ENCODE measurements around the gene RASGEF1B. TPM values are rescaled to one million over a fixed set of nuclear protein-coding genes. Genes with fewer than 3 reads are reported as not detected.

Gene RASGEF1B
- total RNA-seq, 1 experiment from 2014 or later: 6.9 TPM

DNA sequence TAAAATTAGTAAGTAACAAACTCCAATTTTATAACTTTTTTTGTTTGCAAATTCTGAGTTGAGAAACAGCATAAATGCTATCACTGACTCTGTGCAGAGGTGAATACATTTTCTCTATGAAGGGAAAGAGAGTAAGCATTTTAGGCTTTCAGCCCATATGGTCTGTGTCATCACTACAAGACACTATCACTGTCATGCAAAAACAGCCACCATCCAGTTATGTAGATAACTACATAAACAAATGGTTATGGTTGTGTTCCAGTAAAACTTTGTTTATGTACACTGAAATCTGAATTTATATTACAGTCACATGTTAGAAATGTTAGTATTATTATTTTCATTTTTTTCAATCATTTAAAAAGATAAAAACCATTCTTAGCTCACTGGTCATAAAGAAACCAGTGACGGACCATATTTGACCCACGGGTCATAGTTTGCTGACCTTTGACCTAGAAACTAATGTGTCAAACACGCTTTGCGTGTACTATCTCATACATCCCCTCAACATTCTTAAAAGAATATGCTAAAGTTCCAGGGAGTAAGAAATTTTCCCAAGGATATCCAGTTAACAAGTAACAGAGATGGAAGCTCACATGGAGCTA is 29.1 kb downstream of the RASGEF1B start:
- Mint-ChIP-seq H3K4me3 (no peak overlapping the region), H3K36me3 (peaks cover 30% of the 10 kb centered on the region), H3K27me3 (ENCODE audit: low read depth) (no peaks in the 10 kb centered on the region), H3K4me1 (peaks cover 22% of the 10 kb centered on the region), H3K9me3 (peaks cover 13% of the 10 kb centered on the region), H3K27ac (no peak overlapping the region)
- CTCF ChIA-PET: interaction anchor here (1.2 kb wide), 1 partner anchor 25 kb away, joined by 3 read pairs; no protein-coding TSS in a partner anchor
- ATAC-seq (no peak), DNase-seq (ENCODE audit: low spot score) (no peak)
- POLR2A ChIA-PET: interaction anchor here (0.6 kb wide), 1 partner anchor 11 kb away, joined by 3 read pairs; no protein-coding TSS in a partner anchor
- no peak for TF ChIP-seq KAT7 (CRISPR knock-in tag; IDR thresholded peaks at IDR 0.05; ENCODE audit: borderline replicate concordance)
- TF ChIP-seq CREM (CRISPR knock-in tag; IDR thresholded peaks at IDR 0.05): no peak
- TF ChIP-seq NR3C1 (CRISPR knock-in tag; conservative IDR thresholded peaks at IDR 0.05; ENCODE audit: low read depth): no peak
- TF ChIP-seq, protein P1, sequence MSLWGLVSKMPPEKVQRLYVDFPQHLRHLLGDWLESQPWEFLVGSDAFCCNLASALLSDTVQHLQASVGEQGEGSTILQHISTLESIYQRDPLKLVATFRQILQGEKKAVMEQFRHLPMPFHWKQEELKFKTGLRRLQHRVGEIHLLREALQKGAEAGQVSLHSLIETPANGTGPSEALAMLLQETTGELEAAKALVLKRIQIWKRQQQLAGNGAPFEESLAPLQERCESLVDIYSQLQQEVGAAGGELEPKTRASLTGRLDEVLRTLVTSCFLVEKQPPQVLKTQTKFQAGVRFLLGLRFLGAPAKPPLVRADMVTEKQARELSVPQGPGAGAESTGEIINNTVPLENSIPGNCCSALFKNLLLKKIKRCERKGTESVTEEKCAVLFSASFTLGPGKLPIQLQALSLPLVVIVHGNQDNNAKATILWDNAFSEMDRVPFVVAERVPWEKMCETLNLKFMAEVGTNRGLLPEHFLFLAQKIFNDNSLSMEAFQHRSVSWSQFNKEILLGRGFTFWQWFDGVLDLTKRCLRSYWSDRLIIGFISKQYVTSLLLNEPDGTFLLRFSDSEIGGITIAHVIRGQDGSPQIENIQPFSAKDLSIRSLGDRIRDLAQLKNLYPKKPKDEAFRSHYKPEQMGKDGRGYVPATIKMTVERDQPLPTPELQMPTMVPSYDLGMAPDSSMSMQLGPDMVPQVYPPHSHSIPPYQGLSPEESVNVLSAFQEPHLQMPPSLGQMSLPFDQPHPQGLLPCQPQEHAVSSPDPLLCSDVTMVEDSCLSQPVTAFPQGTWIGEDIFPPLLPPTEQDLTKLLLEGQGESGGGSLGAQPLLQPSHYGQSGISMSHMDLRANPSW (CRISPR knock-in tag; conservative IDR thresholded peaks at IDR 0.05; ENCODE audit: low read depth): no peak
- TF ChIP-seq, protein P2, sequence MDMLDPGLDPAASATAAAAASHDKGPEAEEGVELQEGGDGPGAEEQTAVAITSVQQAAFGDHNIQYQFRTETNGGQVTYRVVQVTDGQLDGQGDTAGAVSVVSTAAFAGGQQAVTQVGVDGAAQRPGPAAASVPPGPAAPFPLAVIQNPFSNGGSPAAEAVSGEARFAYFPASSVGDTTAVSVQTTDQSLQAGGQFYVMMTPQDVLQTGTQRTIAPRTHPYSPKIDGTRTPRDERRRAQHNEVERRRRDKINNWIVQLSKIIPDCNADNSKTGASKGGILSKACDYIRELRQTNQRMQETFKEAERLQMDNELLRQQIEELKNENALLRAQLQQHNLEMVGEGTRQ (CRISPR knock-in tag; IDR thresholded peaks at IDR 0.05): no peak
- no peak for TF ChIP-seq SOX15 (CRISPR knock-in tag; IDR thresholded peaks at IDR 0.05)
- TF ChIP-seq, protein P3, sequence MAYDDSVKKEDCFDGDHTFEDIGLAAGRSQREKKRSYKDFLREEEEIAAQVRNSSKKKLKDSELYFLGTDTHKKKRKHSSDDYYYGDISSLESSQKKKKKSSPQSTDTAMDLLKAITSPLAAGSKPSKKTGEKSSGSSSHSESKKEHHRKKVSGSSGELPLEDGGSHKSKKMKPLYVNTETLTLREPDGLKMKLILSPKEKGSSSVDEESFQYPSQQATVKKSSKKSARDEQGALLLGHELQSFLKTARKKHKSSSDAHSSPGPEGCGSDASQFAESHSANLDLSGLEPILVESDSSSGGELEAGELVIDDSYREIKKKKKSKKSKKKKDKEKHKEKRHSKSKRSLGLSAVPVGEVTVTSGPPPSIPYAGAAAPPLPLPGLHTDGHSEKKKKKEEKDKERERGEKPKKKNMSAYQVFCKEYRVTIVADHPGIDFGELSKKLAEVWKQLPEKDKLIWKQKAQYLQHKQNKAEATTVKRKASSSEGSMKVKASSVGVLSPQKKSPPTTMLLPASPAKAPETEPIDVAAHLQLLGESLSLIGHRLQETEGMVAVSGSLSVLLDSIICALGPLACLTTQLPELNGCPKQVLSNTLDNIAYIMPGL (CRISPR knock-in tag; IDR thresholded peaks at IDR 0.05): no peak
- TF ChIP-seq, protein P4, sequence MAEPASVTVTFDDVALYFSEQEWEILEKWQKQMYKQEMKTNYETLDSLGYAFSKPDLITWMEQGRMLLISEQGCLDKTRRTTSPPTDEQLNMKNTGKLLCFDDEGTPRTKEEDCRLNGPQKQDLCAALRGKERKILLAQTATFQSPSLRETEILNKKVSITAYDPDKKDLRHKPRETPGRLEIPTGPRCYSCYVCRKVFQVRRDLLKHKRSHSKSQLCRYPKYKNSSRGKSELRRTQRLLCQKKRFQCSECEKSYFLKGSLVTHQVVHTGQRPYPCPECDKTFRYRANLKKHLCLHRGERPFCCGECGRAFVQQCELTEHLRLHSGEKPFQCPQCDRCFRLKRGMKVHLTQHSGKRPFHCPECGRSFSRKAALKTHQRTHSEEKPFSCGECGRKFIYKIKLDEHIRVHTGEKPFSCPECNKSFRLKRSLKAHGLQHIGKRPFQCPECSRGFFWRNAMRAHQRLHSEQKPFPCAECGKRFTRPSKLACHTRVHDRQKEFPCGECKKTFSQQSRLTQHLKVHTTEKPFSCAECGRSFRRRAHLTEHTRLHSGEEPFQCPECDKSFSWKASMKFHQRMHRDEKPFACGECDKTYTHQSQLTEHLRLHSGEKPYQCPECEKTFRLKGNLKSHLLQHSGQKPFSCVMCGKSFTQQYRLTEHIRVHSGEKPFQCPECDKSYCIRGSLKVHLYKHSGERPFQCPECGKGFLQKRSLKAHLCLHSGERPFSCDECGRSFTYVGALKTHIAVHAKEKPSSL (CRISPR knock-in tag; conservative IDR thresholded peaks at IDR 0.05): no peak
- TF ChIP-seq TP53 (CRISPR knock-in tag; IDR thresholded peaks at IDR 0.05): no peak
- TF ChIP-seq ZNF263 (CRISPR knock-in tag; IDR thresholded peaks at IDR 0.05; ENCODE audit: low read depth): no peak
- TF ChIP-seq RELA (CRISPR knock-in tag; IDR thresholded peaks at IDR 0.05; ENCODE audit: borderline replicate concordance): no peak
- no peak for TF ChIP-seq ZNF396 (CRISPR knock-in tag; IDR thresholded peaks at IDR 0.05; ENCODE audit: borderline replicate concordance)
- no peak for TF ChIP-seq MYBL2 (CRISPR knock-in tag; IDR thresholded peaks at IDR 0.05)
- TF ChIP-seq, protein P5, sequence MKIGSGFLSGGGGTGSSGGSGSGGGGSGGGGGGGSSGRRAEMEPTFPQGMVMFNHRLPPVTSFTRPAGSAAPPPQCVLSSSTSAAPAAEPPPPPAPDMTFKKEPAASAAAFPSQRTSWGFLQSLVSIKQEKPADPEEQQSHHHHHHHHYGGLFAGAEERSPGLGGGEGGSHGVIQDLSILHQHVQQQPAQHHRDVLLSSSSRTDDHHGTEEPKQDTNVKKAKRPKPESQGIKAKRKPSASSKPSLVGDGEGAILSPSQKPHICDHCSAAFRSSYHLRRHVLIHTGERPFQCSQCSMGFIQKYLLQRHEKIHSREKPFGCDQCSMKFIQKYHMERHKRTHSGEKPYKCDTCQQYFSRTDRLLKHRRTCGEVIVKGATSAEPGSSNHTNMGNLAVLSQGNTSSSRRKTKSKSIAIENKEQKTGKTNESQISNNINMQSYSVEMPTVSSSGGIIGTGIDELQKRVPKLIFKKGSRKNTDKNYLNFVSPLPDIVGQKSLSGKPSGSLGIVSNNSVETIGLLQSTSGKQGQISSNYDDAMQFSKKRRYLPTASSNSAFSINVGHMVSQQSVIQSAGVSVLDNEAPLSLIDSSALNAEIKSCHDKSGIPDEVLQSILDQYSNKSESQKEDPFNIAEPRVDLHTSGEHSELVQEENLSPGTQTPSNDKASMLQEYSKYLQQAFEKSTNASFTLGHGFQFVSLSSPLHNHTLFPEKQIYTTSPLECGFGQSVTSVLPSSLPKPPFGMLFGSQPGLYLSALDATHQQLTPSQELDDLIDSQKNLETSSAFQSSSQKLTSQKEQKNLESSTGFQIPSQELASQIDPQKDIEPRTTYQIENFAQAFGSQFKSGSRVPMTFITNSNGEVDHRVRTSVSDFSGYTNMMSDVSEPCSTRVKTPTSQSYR (CRISPR knock-in tag; IDR thresholded peaks at IDR 0.05): no peak
- TF ChIP-seq, protein P6, sequence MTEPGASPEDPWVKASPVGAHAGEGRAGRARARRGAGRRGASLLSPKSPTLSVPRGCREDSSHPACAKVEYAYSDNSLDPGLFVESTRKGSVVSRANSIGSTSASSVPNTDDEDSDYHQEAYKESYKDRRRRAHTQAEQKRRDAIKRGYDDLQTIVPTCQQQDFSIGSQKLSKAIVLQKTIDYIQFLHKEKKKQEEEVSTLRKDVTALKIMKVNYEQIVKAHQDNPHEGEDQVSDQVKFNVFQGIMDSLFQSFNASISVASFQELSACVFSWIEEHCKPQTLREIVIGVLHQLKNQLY (CRISPR knock-in tag; IDR thresholded peaks at IDR 0.05): no peak

Measured in WTC11 (cell line).